ENCODE data around the gene UGT1A9. TPM values are rescaled to one million over a fixed set of nuclear protein-coding genes. Genes with fewer than 3 reads are reported as not detected.

The UGT1A9 gene
- total RNA-seq, 1 donor from 2014 or later: 0.10 TPM

DNA sequence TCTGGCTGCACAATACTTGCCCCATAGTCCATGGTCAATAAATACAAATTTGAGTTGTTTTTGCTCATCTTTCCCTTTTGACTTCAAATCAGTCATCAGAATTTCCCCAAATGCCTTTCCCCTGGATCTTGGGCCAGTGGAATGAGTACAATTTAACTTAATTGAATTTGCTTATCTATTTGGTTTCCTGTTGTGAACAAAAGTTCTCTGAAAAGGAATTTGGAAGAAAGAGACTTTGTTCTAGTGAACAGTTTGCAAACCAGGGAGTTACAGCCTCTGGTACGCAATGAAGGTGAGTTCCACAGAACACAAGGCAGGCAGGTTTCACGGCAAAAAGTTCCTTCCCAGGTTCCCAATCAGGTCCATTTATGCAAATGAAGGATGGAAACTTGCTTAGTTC is 87.2 kb downstream of the UGT1A9 start:
- H3K27ac Mint-ChIP-seq (ENCODE audit: unreplicated experiment): no peak overlapping the region
- DNase-seq (ENCODE audit: low spot score): no peak
- TF ChIP-seq, protein P1, sequence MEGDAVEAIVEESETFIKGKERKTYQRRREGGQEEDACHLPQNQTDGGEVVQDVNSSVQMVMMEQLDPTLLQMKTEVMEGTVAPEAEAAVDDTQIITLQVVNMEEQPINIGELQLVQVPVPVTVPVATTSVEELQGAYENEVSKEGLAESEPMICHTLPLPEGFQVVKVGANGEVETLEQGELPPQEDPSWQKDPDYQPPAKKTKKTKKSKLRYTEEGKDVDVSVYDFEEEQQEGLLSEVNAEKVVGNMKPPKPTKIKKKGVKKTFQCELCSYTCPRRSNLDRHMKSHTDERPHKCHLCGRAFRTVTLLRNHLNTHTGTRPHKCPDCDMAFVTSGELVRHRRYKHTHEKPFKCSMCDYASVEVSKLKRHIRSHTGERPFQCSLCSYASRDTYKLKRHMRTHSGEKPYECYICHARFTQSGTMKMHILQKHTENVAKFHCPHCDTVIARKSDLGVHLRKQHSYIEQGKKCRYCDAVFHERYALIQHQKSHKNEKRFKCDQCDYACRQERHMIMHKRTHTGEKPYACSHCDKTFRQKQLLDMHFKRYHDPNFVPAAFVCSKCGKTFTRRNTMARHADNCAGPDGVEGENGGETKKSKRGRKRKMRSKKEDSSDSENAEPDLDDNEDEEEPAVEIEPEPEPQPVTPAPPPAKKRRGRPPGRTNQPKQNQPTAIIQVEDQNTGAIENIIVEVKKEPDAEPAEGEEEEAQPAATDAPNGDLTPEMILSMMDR (IDR thresholded peaks at IDR 0.05): no peak
- peaks cover 6% of the 10 kb centered on the region for H3K27me3 Mint-ChIP-seq (ENCODE audit: low read depth)
- H3K36me3 Mint-ChIP-seq (ENCODE audit: low read depth): no peaks in the 10 kb centered on the region
- H3K4me1 Mint-ChIP-seq (ENCODE audit: low read depth): peaks cover 2% of the 10 kb centered on the region
- H3K4me3 Mint-ChIP-seq (ENCODE audit: unreplicated experiment): no peak overlapping the region
- H3K9me3 Mint-ChIP-seq (ENCODE audit: low read depth): no peaks in the 10 kb centered on the region

- Mint-ChIP-seq H3K4me3 (ENCODE audit: unreplicated experiment) (no peak within 1 kb of the TSS), H3K36me3 (ENCODE audit: low read depth) (no peaks in the 10 kb centered on the region), H3K4me1 (ENCODE audit: low read depth) (peaks cover 10% of the 10 kb centered on the region), H3K27me3 (ENCODE audit: low read depth) (peaks cover 11% of the 10 kb centered on the region), H3K9me3 (ENCODE audit: low read depth) (no peaks in the 10 kb centered on the region), H3K27ac (ENCODE audit: unreplicated experiment) (no peak within 1 kb of the TSS)
- TF ChIP-seq, protein P1 (IDR thresholded peaks at IDR 0.05): no peak
- DNase-seq (ENCODE audit: low spot score): no peak
Observed at GRCh38 chr2:233760043-233760442, 88.3 kb downstream of the UGT1A9 start, which contains the start of gene UGT1A1. Gene UGT1A1, plus strand, starts transcription at chr2:233760270. Its CDS starts 18 bp downstream, at chr2:233760288.

GRCh38 chr2:233761040-233761769 is 89.5 kb downstream of the UGT1A9 start:
- no peaks in the 10 kb centered on the region for H3K36me3 Mint-ChIP-seq (ENCODE audit: low read depth)
- TF ChIP-seq, protein P1 (IDR thresholded peaks at IDR 0.05): no peak
- DNase-seq (ENCODE audit: low spot score): no peak
- no peaks in the 10 kb centered on the region for H3K9me3 Mint-ChIP-seq (ENCODE audit: low read depth)
- H3K27me3 Mint-ChIP-seq (ENCODE audit: low read depth): peaks cover 11% of the 10 kb centered on the region
- no peak overlapping the region for H3K27ac Mint-ChIP-seq (ENCODE audit: unreplicated experiment)
- H3K4me1 Mint-ChIP-seq (ENCODE audit: low read depth): peaks cover 10% of the 10 kb centered on the region
- H3K4me3 Mint-ChIP-seq (ENCODE audit: unreplicated experiment): no peak overlapping the region

DNA sequence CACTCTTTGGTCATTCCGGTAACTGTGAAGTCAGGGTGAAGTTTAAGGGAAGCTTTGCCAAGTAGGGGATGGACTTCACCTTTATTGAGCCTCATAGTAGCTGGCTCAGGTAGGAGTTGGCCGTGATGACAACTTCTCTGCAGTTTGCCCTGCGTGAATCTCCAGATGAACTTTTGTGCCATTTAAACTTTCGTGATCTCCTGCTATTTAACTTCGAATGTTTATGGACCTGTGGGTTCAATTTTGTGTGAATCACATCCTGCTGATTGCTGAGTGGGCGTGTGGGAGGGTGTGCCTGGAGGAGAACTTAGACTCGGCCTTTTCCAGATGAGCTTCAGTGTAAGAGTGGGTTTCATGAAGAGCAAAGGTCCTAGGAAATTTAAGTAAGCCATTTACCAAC is 92.6 kb downstream of the UGT1A9 start:
- Mint-ChIP-seq H3K4me3 (ENCODE audit: unreplicated experiment) (no peak overlapping the region), H3K9me3 (ENCODE audit: low read depth) (no peaks in the 10 kb centered on the region), H3K27ac (ENCODE audit: unreplicated experiment) (no peak overlapping the region), H3K36me3 (ENCODE audit: low read depth) (no peaks in the 10 kb centered on the region), H3K4me1 (ENCODE audit: low read depth) (peaks cover 10% of the 10 kb centered on the region), H3K27me3 (ENCODE audit: low read depth) (peaks cover 17% of the 10 kb centered on the region)
- TF ChIP-seq, protein P1 (IDR thresholded peaks at IDR 0.05): no peak
- DNase-seq (ENCODE audit: low spot score): no peak

GRCh38 chr2:233764761-233765160 is 93.1 kb downstream of the UGT1A9 start:
- no peak overlapping the region for H3K27ac Mint-ChIP-seq (ENCODE audit: unreplicated experiment)
- no peaks in the 10 kb centered on the region for H3K9me3 Mint-ChIP-seq (ENCODE audit: low read depth)
- peaks cover 10% of the 10 kb centered on the region for H3K4me1 Mint-ChIP-seq (ENCODE audit: low read depth)
- no peak overlapping the region for H3K4me3 Mint-ChIP-seq (ENCODE audit: unreplicated experiment)
- H3K36me3 Mint-ChIP-seq (ENCODE audit: low read depth): no peaks in the 10 kb centered on the region
- DNase-seq (ENCODE audit: low spot score): no peak
- TF ChIP-seq, protein P1 (IDR thresholded peaks at IDR 0.05): no peak
- peaks cover 18% of the 10 kb centered on the region for H3K27me3 Mint-ChIP-seq (ENCODE audit: low read depth)
